Subcutaneous adipose tissue (tissue), 4 donors: ENCODE data around the gene GARIN5B. TPM values are rescaled to one million over a fixed set of nuclear protein-coding genes. Genes with fewer than 3 reads are reported as not detected.

Experiments used
- CTCF ChIP-seq: fragments of 450-650 bp; IDR thresholded peaks from one replicate; pipeline ENCODE4 v1.5.1; 2016; ENCODE audit warnings: low read depth, mild to moderate bottlenecking, control low read depth, antibody characterized with exemption, moderate library complexity
- total RNA-seq, 4 donors: library from RNA; depleted of rRNA; stranded (reverse); fragments of >200 nt; gene quantifications; one replicate each; pipeline ENCODE4 v1.1.0, GENCODE V29; 2016

The GARIN5B gene
- total RNA-seq, 4 donors from 2014 or later, result not detected

GRCh38 chr19:55379174-55379573 lies 16.1 kb upstream of the GARIN5B start:
- TF ChIP-seq CTCF, result no peak

- no peak for TF ChIP-seq CTCF
These were observed 14.5 kb upstream of the GARIN5B start for GRCh38 chr19:55377356-55378131.

GRCh38 chr19:55376241-55376933 lies 13.3 kb upstream of the GARIN5B start, which contains the start of gene TMEM190:
TSS of gene TMEM190 (plus strand) at chr19:55376826. CDS start at chr19:55376854, 28 bp downstream.
- no peak for TF ChIP-seq CTCF

- TF ChIP-seq CTCF, result no peak
These were observed 11.1 kb upstream of the GARIN5B start for GRCh38 chr19:55373993-55374757.

GRCh38 chr19:55373306-55373992 lies 10.4 kb upstream of the GARIN5B start:
- TF ChIP-seq CTCF, result no peak

- no peak for TF ChIP-seq CTCF
These were observed 9.4 kb upstream of the GARIN5B start for GRCh38 chr19:55372316-55373081.
